ENCODE data around the gene NPR1.

Gene NPR1

DNA sequence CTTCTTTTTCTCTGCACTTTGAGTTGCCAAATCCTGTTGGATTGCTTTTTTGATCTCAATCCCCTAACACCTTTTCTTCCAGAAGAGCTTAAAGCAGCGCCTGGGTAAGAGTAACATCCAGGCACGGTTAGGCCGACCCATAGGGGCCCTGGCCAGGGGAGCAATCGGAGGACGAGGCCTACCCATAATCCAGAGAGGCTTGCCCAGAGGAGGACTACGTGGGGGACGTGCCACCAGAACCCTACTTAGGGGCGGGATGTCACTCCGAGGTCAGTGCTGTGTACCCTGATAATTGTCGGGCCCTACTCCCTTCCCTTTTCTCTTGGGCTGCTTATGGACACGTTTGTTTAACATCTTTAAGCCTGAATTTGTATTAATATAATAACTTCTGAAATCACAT, 36.3 kb upstream of the NPR1 start:
- no peaks in the 10 kb centered on the region for H3F3A ChIP-seq (ENCODE audit: insufficient read depth, low read length)

DNA sequence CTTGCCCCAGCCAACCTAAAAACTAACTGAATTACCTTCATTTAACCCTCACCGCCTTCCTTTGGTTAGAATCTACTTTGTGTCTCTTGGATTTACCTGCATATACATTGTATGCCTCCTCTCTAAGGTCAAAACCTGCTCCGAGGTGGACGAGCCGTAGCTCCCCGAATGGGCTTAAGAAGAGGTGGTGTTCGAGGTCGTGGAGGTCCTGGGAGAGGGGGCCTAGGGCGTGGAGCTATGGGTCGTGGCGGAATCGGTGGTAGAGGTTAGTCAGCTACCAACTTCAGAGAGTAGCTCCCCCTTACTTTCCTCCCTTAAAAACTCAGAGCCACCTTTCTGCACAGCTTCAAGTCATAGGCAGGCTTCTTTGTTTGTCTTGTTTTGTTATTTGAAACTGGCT, 35.4 kb upstream of the NPR1 start:
- Histone ChIP-seq H3F3A (ENCODE audit: insufficient read depth, low read length) (no peaks in the 10 kb centered on the region), H3K4me1 (ENCODE audit: low read length) (no peaks in the 10 kb centered on the region), H3K9me3 (replicated peaks; ENCODE audit: insufficient read depth, low read length) (no peaks in the 10 kb centered on the region), H2AFZ (ENCODE audit: low read length) (no peak overlapping the region), H3K27me3 (replicated peaks; ENCODE audit: insufficient read depth, low read length) (no peaks in the 10 kb centered on the region), H3K9me2 (replicated peaks; ENCODE audit: insufficient read depth, low read length) (no peaks in the 10 kb centered on the region), H4K20me1 (ENCODE audit: insufficient read depth, low read length) (no peaks in the 10 kb centered on the region), H3K36me3 (replicated peaks; ENCODE audit: insufficient read depth, low read length) (peaks cover 48% of the 10 kb centered on the region), H3K4me2 (ENCODE audit: low read depth, low read length) (no peak overlapping the region), H3K79me2 (ENCODE audit: low read length) (peaks cover 71% of the 10 kb centered on the region), H3K27ac (ENCODE audit: low read length) (no peak overlapping the region), H3K4me3 (ENCODE audit: low read length) (no peak overlapping the region), H3K9ac (ENCODE audit: low read length) (no peak overlapping the region)
- no peak for DNase-seq
- TF ChIP-seq EZH2phosphoT487 (IDR thresholded peaks at IDR 0.05; ENCODE audit: low read length) (no peak), EZH2 (optimal IDR thresholded peaks at IDR 0.05; ENCODE audit: low read depth, low read length) (no peak)
- TF ChIP-seq, protein P1, sequence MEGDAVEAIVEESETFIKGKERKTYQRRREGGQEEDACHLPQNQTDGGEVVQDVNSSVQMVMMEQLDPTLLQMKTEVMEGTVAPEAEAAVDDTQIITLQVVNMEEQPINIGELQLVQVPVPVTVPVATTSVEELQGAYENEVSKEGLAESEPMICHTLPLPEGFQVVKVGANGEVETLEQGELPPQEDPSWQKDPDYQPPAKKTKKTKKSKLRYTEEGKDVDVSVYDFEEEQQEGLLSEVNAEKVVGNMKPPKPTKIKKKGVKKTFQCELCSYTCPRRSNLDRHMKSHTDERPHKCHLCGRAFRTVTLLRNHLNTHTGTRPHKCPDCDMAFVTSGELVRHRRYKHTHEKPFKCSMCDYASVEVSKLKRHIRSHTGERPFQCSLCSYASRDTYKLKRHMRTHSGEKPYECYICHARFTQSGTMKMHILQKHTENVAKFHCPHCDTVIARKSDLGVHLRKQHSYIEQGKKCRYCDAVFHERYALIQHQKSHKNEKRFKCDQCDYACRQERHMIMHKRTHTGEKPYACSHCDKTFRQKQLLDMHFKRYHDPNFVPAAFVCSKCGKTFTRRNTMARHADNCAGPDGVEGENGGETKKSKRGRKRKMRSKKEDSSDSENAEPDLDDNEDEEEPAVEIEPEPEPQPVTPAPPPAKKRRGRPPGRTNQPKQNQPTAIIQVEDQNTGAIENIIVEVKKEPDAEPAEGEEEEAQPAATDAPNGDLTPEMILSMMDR (IDR thresholded peaks at IDR 0.05; ENCODE audit: low read length) = no peak

More for the DNA sequence above, 36.3 kb upstream of the NPR1 start:
- TF ChIP-seq, protein P1 (IDR thresholded peaks at IDR 0.05; ENCODE audit: low read length) = no peak
- TF ChIP-seq EZH2phosphoT487 (IDR thresholded peaks at IDR 0.05; ENCODE audit: low read length) (no peak), EZH2 (optimal IDR thresholded peaks at IDR 0.05; ENCODE audit: low read depth, low read length) (no peak)
- Histone ChIP-seq H3K27ac (ENCODE audit: low read length) (no peak overlapping the region), H4K20me1 (ENCODE audit: insufficient read depth, low read length) (no peaks in the 10 kb centered on the region), H3K36me3 (replicated peaks; ENCODE audit: insufficient read depth, low read length) (peaks cover 54% of the 10 kb centered on the region), H3K4me3 (ENCODE audit: low read length) (no peak overlapping the region), H3K27me3 (replicated peaks; ENCODE audit: insufficient read depth, low read length) (no peaks in the 10 kb centered on the region), H3K4me2 (ENCODE audit: low read depth, low read length) (no peak overlapping the region), H3K9me2 (replicated peaks; ENCODE audit: insufficient read depth, low read length) (no peaks in the 10 kb centered on the region), H3K9ac (ENCODE audit: low read length) (no peak overlapping the region), H2AFZ (ENCODE audit: low read length) (no peak overlapping the region), H3K79me2 (ENCODE audit: low read length) (peaks cover 80% of the 10 kb centered on the region), H3K9me3 (replicated peaks; ENCODE audit: insufficient read depth, low read length) (no peaks in the 10 kb centered on the region), H3K4me1 (ENCODE audit: low read length) (no peaks in the 10 kb centered on the region)
- no peak for DNase-seq

DNA sequence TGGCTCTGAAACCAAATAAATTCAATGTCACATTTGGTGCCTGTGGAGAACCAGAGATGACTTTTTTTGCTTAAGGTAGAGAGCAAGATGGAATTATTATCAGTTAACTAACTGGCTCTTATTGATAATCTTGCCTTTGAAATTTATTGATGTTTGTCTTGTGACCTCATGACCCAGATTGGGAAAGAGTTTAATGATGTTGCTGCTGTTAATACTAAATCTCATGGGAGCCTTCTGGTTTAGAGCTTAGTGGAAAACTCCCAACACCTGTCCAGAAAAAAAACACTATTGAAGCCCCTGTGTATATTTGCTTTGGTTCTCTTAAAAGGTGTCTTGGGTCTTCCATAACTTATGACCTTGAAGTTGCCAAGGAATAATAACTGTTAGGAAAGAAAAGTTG, 34.7 kb upstream of the NPR1 start:
- no peaks in the 10 kb centered on the region for H3F3A ChIP-seq (ENCODE audit: insufficient read depth, low read length)

More for the DNA sequence above, 34.7 kb upstream of the NPR1 start:
- Histone ChIP-seq H2AFZ (ENCODE audit: low read length) (no peak overlapping the region), H3K4me3 (ENCODE audit: low read length) (no peak overlapping the region), H3K9me2 (replicated peaks; ENCODE audit: insufficient read depth, low read length) (no peaks in the 10 kb centered on the region), H3K9me3 (replicated peaks; ENCODE audit: insufficient read depth, low read length) (no peaks in the 10 kb centered on the region), H3K36me3 (replicated peaks; ENCODE audit: insufficient read depth, low read length) (peaks cover 43% of the 10 kb centered on the region), H3K79me2 (ENCODE audit: low read length) (peaks cover 64% of the 10 kb centered on the region), H3K4me2 (ENCODE audit: low read depth, low read length) (no peak overlapping the region), H3K27me3 (replicated peaks; ENCODE audit: insufficient read depth, low read length) (no peaks in the 10 kb centered on the region), H3K9ac (ENCODE audit: low read length) (no peak overlapping the region), H4K20me1 (ENCODE audit: insufficient read depth, low read length) (no peaks in the 10 kb centered on the region), H3K4me1 (ENCODE audit: low read length) (no peaks in the 10 kb centered on the region), H3K27ac (ENCODE audit: low read length) (no peak overlapping the region)
- DNase-seq = no peak
- no peak for TF ChIP-seq EZH2phosphoT487 (IDR thresholded peaks at IDR 0.05; ENCODE audit: low read length)
- TF ChIP-seq, protein P1 (IDR thresholded peaks at IDR 0.05; ENCODE audit: low read length) = no peak
- TF ChIP-seq EZH2 (optimal IDR thresholded peaks at IDR 0.05; ENCODE audit: low read depth, low read length) = no peak

Measured in MM.1S (cell line).